ENCODE data around the gene SLC18A2. TPM values are rescaled to one million over a fixed set of nuclear protein-coding genes. Genes with fewer than 3 reads are reported as not detected.

Gene SLC18A2
- polyA plus RNA-seq (ENCODE audit: insufficient read length in 4 of 4): 1 to 10 TPM in 2 of 4 donors, under 1 TPM in 2; 0.53 to 1.2 (median 0.91) TPM

DNA sequence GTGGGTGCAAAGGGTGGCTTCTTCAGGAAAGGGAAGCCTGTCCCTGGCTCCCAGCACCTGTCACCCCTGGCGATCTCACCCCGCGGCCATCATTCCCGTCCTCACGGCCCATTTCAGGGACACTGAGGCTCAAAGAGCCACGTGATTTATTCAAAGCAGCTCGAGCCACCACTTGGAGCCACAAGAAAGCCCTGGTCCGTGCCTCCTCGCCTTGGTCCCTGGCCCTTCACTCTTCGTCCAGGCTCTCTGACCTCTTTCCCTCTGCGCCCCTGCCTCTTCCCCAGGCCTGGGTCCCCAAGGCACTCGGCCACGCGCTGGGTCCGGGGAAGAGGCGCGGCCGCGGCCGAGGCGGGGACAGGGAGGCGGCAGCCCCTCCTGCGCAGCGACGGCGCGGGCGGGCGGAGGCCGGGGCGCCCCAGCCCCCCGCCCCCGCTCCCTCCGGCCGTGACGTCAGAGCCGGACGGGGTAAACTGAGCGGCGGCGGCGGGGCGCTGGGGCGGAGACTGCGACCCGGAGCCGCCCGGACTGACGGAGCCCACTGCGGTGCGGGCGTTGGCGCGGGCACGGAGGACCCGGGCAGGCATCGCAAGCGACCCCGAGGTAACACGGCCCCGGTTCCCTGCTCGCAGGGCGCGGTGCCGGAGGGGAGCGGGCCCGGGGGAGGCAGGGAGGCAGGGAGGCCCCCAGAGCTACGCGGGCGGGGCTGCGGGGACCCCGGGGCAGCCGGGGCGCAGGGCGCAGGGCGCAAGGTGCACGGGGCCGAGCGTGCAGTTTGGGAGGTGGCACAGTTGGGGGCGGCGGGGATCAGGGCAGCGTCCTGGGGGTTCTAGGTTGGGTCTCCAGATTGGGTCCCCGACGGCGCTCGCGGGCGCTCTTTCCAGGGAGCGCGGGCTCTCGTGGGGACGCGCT, at the start of gene SLC18A2:
Gene SLC18A2 (plus strand): TSS at position 494 of the 909 bp plus-strand sequence. CDS start 580 bp downstream, outside the sequence.
- DNase-seq (ENCODE audit: low read depth in 4 of 4, low spot score in 3 of 4): peak in 1 of 4 donors; percentile 19

DNA sequence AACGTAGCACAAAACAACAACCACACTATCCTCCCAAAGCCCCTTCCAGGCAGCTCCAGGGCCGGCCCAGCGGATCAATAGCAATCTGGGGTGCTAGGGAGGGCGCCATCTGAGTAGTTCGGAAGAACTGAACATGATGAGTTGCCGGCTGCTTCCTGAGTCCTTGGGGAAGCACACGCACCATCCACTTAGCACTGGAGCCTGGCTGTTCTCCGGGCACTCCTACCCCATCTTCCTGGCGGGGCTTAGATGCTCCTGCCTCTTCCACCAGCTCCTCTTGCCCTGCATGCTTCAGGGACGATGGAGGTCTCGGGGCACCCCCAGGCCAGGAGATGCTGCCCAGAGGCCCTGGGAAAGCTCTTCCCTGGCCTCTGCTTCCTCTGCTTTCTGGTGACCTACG, 43.7 kb upstream of the SLC18A2 start, which contains the start of gene KCNK18:
Gene KCNK18 (plus strand): TSS at position 301 of the 400 bp plus-strand sequence. CDS start 0 bp downstream, at position 301.
- DNase-seq (ENCODE audit: low read depth in 4 of 4, low spot score in 3 of 4): no peak

DNA sequence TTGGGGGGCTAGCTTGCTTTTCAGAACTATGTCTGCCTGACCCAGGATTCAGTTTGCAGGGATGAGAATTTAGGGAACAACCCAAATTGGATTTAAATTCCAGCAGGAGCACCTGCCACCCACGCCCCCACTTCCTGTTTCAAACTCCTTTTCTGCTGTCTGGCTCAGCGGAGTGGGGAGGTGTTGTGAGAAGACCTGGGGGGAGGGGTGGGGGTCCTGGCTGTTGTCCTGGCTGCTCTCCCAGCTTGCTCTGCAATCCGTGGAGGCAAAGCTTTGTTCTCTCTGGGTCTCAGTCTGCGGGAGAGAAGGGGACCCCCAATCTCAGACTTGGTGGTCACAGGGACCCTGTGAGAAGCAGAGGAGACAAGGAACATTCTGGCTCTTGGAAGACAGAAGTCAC, 42.8 kb upstream of the SLC18A2 start:
- no peak for DNase-seq (ENCODE audit: low read depth in 4 of 4, low spot score in 3 of 4)

DNA sequence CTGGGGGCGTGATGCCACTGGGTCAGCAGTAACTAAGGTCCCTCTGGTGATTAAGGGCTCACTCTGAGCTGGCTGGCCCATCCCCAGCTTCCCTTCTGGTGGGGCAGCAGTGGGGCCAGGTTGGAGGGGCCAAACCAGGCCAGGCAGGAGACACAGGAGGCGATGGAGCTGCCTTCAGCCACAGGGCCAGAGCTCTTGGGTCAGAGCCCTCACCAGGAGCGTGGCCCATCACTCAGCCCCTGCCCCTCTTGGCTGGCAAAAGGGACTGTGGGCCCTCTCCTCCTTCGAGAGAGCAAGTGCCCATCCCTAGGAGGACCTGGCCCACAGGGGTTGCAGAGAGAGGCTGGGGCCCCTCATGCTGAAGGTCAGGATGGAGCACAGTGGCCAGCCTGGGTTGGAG, 39.1 kb upstream of the SLC18A2 start:
- DNase-seq (ENCODE audit: low read depth in 4 of 4, low spot score in 3 of 4): no peak

DNA sequence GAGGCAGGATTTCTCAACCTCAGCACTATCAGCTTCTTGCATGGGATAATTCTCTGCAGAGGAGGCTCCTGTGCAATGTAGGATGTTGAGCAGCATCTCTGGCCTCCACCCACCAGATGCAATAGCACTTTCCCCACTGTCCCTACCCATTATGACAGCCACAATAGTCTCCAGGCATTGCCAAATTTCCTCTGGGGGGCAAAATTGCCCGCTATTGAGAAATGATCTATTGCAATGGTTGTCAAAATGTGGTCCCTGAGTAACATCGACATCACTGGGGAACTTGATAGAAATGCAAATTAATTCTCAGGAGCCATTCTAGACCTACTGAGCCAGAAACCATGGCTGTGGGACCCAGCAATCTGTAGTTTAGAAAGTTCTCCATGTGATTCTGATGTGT, 36.6 kb upstream of the SLC18A2 start:
- DNase-seq (ENCODE audit: low read depth in 4 of 4, low spot score in 3 of 4): no peak

DNA sequence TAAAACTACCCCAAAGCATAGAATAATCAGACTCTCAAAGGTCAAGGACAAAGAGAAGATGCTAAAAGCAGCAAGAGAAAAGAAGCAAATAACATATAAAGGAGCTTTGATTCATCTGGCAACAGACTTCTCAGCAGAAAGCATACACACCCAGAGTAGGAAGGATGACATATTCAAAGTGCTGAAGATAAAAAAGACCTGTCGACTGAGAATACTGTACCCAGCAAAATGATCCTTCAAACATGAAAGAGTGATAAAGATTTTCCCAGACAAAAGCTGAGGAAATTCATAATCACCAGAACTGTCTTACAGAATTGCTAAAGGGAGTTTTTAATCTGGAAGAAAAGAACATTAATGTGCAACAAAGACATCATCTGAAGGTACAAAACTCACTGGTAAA, 28.7 kb upstream of the SLC18A2 start:
- no peak for DNase-seq (ENCODE audit: low read depth in 4 of 4, low spot score in 3 of 4)

DNA sequence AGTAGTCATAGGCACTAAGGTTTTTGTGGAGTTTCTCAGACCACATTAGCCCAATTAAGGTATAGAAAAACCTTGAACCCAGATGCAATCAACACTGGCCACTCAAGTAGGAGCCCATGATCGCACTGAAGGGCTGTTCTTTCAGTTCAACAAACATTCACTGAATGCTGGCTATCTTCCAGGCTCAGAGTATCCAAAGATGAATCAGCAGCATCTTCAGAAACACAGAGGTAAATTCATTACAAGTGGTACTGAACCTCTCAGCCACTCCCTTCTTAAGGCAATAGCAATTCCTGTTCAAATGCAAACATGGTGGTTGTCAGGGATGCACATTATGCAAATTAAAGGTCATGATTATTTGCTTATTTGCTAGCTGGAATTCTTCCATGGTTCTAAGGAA, 26.5 kb upstream of the SLC18A2 start:
- no peak for DNase-seq (ENCODE audit: low read depth in 4 of 4, low spot score in 3 of 4)

DNA sequence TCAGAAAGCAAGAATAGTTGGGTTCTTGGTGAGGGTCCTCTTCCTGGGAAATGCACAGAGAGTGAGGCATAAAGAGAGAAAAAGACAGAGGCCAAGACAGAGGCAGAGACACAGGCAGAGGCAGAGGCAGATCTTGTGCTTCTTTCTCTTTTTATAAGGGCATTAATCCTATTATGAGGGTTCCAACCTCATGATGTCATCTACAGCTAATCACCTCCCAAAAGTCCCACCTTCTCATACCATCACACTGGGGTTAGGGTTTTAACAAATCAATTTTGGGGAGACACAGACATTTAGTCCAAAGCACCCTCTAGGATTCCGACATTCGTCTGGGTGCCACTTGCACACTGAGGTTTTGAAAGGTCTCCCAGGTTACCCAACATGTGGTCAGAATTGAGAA, 25.8 kb upstream of the SLC18A2 start:
- no peak for DNase-seq (ENCODE audit: low read depth in 4 of 4, low spot score in 3 of 4)

DNA sequence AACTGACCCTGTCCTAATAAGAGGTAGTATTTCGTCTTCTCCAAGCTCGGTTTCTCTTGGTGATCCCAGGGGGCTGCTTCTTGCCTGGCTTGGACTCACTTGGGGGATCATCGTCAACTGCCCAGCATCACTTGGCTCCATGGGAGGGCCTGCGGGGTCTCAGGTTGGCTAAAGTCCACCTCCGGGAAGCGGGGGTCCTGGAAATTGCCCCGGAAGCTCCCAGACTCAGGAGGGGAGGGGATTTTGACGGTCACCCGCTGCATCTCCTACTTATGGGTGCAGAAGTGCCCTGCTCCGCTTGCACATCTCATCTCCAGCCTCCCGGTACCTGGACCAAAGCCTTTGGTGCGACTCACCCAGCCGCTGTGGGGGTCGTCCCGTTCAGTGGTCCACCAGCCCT, 24.9 kb upstream of the SLC18A2 start:
- DNase-seq (ENCODE audit: low read depth in 4 of 4, low spot score in 3 of 4): no peak

DNA sequence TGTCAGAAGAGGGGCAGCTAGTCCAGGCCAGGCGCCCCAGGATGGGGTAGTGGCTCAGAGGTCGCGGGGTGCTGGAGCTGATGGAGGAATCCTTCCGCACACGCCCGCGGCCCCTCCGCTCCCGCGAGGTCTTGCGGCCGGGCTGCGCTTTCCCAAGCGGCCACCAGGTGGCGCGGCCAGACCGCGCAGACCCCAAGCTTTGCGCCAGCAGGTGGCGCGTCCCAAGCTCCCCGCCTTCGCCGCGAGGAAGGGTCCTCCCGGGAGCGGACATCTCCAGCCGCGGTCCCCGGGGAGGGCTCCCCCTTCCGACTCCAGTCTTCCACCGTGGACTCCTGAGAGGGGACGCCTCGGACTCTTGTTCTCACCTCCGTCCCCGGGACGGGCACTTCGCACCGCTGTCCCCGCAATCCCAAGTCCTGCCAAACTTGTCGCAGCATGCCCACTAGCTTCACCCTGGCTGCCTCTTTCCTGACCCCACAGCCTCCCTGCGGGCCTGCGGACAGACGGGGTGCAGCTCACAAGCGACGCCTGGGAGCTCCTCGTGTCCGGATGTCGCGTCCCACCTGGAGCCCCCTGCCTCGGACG, 24.2 kb upstream of the SLC18A2 start:
- peak; percentile 46 to 59 (median 54) for DNase-seq (ENCODE audit: low read depth in 4 of 4, low spot score in 3 of 4)

DNA sequence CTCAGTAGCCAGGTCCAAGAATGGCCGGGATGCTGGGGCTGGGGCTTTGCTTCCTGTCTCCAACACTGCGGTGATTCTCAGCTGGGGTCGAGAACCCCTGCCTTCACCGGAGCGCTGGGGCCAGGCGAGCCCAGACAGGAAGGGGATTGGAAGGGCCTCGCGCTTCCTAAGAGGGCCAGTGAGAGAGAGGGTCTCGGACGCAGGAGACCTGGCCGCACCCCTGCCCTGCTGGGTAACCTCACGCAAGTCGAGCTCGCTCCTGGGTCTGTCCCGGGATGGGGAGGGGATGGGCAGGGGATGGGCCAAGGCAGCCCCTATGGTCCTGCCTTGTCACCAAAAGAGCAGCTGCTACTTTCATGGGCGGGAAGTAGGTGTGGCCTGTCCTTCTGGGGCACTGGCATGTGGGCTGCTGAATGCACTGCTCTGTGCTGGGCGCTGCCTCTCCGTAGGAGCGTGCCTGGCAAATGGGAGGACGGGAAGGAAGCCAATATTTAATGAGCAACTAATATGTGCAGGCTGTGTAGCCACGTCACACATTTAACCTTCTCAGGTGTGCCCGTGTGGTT, 23.6 kb upstream of the SLC18A2 start:
- no peak for DNase-seq (ENCODE audit: low read depth in 4 of 4, low spot score in 3 of 4)

DNA sequence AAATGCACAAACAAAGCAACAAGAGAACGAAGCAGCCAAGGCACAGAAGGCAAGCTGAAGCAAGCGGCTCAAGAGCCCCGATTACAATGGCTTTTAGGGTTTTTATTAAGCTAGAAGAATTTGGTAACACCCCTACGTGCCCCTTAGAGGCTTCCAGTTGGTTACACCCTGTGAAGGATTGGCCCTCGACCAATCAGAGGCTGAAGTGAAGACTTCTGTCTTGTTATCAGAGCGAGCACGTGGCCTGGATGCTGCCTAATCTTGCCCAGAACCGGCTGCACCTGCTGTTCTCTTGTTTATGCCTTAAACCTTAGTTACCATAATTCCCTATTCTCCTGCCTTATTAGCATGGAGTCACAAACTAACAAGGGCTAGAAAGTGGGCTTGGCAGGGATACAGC, 22.3 kb upstream of the SLC18A2 start:
- DNase-seq (ENCODE audit: low read depth in 4 of 4, low spot score in 3 of 4): no peak

DNA sequence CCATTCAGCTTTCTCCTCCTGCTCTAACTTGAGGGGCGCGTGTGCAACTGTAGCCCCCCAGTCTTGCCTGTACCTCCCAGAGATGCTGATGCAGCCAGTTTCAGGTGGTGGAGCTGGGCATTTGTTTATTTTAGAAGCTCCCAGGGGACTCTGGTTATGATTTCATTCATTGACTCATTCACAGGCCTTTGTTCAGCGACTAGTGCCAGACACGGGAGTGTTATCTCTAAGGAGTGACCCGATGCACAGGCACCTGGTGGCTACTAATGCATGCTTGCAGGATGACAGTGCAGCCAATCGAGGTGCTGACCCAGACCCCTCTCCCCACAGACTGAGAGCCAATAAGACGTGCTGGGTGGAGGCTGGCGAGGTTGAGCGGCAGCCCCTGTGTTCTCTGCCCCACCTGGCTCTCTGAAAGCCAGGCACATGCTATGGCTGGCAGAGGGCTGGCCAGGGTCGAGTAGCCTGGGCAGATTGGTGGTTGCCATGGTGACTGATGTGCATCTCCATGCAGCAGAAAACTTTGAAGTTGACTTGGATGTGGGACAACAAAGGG, 19.7 kb upstream of the SLC18A2 start:
- no peak for DNase-seq (ENCODE audit: low read depth in 4 of 4, low spot score in 3 of 4)

DNA sequence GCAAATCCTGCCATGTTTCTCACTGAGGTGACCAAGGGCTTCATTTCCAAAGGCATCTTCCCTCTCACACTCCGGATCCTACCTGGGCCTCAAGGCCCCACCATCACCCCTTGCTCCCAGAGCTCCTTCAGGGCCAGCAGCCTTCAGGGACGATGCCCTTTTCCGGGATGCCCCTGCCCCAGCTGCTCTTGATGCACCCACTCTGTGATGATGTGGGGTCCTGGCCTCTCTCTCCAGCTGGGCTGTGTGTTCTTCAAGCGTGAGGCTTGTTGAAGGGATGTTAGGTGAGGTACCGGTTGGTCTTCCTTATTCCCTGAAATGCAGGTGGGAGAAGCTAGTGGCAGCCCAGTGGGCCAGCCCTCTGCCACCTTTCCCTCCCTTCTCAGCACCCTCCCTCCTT, 18.4 kb upstream of the SLC18A2 start:
- DNase-seq (ENCODE audit: low read depth in 4 of 4, low spot score in 3 of 4): no peak

DNA sequence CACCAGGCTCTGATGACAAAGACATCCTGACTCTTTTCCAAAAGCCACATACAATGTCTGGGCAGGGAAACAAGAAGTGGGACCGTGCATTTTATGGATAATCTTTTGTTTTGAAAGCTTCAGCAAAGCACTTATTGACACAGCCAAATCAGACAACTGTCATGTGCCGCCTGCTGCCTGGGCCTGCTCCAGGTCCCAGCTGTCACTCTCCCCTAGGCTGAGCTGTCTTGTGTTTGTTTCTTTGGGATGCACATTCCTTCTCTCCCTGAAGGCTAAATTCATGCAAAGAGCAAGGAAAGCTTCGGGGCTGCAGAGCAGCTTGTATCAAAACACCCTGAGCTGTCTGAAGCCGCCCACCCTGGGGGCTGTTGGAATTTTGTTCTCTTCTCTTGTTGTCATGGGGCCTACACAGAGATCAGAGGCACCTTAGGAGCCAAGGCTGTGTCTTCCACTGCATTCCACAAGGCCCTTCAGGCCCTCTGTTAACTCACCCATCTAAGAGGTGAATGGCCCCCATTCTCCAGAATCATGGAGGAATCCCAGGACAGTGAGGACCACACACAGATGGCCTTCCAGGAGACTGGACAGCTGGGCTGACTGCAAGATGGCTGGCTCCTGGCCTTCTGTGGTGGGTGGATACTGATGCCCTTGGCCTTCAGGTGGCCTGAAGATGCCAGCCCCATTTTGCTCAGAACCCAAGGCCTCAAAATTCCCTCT, 17.8 kb upstream of the SLC18A2 start:
- DNase-seq (ENCODE audit: low read depth in 4 of 4, low spot score in 3 of 4): no peak

DNA sequence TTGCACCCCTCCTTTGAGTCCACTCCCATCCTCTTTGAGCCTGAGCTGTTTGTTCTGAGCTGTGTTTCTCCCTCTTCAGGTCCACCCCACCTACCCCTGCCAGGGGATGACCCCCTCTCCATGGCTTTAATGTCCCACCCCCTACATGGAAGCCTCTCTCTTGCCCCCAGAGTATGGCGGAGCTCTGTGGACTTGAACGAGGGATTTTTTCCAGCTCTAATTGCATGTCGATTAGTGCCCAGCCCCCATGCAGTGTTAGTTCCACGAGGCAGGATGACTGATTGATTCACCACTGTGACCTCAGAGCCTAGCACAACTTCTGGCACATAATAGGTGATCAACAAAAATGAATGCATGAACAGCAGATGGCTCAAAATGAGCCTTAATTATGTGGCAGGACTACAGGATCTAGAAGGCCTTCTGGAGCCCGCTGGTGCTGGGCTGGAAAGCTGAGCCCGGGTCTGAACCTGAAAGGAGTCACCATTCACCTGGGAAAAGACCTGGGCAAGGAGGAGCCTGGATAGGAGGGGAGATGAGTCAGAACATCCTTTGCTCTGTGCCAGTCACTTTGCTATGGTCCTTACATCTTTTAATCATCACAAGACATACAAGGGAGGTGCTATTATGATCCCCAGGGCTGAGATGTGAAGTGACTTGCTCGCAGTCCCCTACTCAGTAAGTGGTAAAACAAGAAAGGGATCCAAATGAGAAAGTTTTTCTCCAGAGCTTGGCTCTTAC, 17.1 kb upstream of the SLC18A2 start:
- DNase-seq (ENCODE audit: low read depth in 4 of 4, low spot score in 3 of 4): no peak

DNA sequence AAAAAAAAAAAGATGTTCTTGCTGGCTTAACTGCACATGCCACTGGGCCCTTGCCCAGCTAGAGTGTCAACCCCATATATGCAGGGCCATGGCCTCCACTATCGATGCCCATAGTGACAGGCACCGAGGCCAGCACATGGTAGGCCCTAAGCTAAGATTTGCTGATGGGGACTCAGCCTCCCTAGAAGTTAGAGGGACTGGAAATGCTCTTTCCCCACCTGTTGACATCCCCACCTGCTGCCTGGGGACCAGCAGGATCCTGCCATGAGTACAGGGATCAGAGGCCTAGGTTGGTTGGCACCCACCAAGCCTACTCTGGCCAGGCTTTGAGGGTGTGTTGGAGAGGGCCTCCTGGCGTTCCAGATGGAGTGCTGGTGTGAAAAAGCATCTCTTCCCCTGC, 16.0 kb upstream of the SLC18A2 start:
- DNase-seq (ENCODE audit: low read depth in 4 of 4, low spot score in 3 of 4): no peak

DNA sequence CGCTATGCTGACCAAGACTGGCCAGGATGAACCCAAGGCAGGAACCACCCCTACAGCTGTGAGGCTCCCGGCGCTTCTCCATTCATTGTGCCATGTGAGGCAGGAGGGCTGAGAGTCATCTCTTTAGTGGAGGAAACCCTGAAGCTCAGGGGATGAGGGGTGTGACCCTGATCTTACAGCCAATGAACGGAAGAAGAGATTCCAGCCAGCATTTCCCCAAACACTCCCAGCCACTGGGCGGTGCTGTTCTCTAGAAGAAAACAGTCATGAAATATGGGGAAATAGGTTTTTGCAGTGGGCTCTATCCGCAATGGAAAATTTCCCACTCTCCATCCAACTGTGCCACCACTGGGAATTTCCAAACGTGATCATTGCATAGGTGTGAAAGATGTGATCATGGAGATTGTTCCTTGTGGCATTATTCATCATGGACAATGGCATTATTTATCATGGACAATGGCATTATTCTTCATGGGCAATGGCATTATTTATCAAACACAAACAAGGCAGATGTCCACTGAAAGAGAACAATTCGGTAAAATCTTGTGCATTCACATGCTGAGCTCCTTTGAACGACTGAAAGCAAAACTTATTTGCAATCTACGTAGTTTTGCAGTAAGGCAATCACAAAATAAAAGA, 14.0 kb upstream of the SLC18A2 start:
- no peak for DNase-seq (ENCODE audit: low read depth in 4 of 4, low spot score in 3 of 4)

DNA sequence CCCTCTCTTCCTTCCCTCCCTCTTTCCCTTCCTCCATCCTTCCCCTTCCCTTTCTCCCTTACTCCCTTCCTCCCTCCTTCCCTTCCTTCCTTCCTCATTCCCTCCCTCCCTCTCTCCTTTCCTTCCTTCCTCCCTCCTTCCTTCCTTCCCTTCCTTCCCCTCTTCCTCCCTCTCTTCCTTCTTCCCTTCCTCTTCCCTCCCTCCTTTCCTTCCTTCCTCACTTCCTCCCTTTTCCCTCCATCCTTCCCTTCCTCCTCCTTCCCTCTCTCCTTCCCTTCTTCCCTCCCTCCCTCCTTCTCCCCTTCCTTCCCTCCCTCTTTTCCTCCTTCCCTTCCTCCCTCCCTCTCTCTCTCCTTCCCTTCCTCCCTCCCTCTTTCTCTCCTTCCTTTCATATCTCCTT, 12.7 kb upstream of the SLC18A2 start:
- no peak for DNase-seq (ENCODE audit: low read depth in 4 of 4, low spot score in 3 of 4)

All from left renal pelvis (tissue), 4 donors.